ENCODE data around the gene BABAM2. TPM values are rescaled to one million over a fixed set of nuclear protein-coding genes. Genes with fewer than 3 reads are reported as not detected.

BABAM2 gene
- total and polyA plus RNA-seq, 2 of the 4 experiments (the other 2 are of a cell fraction): 20.9 to 23.1 TPM

DNA sequence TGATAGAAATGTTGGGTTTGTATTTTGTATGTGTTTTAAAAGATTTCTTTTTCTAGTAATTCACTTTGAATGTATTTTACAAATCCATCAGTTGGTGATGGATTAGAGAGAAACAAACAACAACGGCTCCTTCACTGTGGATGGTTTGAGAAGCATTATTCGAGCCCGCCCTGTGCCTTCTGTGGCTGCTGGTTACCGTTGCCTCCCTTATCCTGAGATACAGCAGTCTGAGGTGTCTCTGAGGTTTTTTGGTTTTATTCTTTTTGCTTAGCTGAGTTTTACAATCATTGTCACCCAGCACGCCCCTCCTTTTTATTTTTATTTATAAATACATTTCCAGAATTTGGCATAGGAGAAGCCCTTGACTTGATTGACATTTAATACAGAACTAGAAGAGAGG is 168.3 kb downstream of the BABAM2 start:
- no peaks in the 10 kb centered on the region for H3K9me1 ChIP-seq (ENCODE audit: insufficient read depth, low read length)
- no peaks in the 10 kb centered on the region for H3K36me3 ChIP-seq (ENCODE audit: control insufficient read depth, insufficient read depth, low read length)
- H3K18ac ChIP-seq (ENCODE audit: low read depth, low read length): no peak overlapping the region
- no peak for ATAC-seq (ENCODE audit: low read depth)
- H4K91ac ChIP-seq (ENCODE audit: insufficient read depth, low read depth, low read length): no peak overlapping the region
- no peak overlapping the region for H2BK20ac ChIP-seq (ENCODE audit: low read depth, low read length)
- no peaks in the 10 kb centered on the region for H3K4me1 ChIP-seq (ENCODE audit: control insufficient read depth, insufficient read depth, low read length)
- H4K8ac ChIP-seq (ENCODE audit: low read depth in 2 of 2, low read length in 2 of 2): no peak overlapping the region
- H4K5ac ChIP-seq (ENCODE audit: low read depth, low read length): no peak overlapping the region
- dilution Hi-C loops (cut with HindIII; ENCODE audit: low sequenced_read_pairs, unreplicated experiment): no loop called here
- no TSS peak for BruUV-seq (replicated peaks)
- no peak overlapping the region for H2BK120ac ChIP-seq (ENCODE audit: low read depth, low read length)
- no peak overlapping the region for H2AK5ac ChIP-seq (ENCODE audit: low read depth, low read length)
- CTCF ChIA-PET: no interaction called here
- TF ChIP-seq NFE2L2 (IDR thresholded peaks at IDR 0.05; ENCODE audit: low read depth, low read length): no peak
- no peak for TF ChIP-seq MXI1 (IDR thresholded peaks at IDR 0.05; ENCODE audit: borderline replicate concordance, low read depth, low read length)
- TF ChIP-seq, protein P1, sequence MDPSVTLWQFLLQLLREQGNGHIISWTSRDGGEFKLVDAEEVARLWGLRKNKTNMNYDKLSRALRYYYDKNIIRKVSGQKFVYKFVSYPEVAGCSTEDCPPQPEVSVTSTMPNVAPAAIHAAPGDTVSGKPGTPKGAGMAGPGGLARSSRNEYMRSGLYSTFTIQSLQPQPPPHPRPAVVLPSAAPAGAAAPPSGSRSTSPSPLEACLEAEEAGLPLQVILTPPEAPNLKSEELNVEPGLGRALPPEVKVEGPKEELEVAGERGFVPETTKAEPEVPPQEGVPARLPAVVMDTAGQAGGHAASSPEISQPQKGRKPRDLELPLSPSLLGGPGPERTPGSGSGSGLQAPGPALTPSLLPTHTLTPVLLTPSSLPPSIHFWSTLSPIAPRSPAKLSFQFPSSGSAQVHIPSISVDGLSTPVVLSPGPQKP (IDR thresholded peaks at IDR 0.05; ENCODE audit: borderline replicate concordance, low read depth, low read length): no peak
- no peak for TF ChIP-seq BHLHE40 (IDR thresholded peaks at IDR 0.05; ENCODE audit: low read depth, low read length)
- no peak for TF ChIP-seq RCOR1 (IDR thresholded peaks at IDR 0.05; ENCODE audit: insufficient replicate concordance, low read length)
- no peak for TF ChIP-seq MAZ (IDR thresholded peaks at IDR 0.05; ENCODE audit: borderline replicate concordance, low read depth, low read length)
- TF ChIP-seq POLR2A (IDR thresholded peaks at IDR 0.05; ENCODE audit: low read depth, low read length): no peak
- no peak for TF ChIP-seq RAD21 (IDR thresholded peaks at IDR 0.05; ENCODE audit: low read length)
- no peak for TF ChIP-seq SMC3 (IDR thresholded peaks at IDR 0.05; ENCODE audit: low read depth, low read length)
- no peak for TF ChIP-seq FOS (IDR thresholded peaks at IDR 0.05; ENCODE audit: low read depth, low read length)
- TF ChIP-seq, protein P2, sequence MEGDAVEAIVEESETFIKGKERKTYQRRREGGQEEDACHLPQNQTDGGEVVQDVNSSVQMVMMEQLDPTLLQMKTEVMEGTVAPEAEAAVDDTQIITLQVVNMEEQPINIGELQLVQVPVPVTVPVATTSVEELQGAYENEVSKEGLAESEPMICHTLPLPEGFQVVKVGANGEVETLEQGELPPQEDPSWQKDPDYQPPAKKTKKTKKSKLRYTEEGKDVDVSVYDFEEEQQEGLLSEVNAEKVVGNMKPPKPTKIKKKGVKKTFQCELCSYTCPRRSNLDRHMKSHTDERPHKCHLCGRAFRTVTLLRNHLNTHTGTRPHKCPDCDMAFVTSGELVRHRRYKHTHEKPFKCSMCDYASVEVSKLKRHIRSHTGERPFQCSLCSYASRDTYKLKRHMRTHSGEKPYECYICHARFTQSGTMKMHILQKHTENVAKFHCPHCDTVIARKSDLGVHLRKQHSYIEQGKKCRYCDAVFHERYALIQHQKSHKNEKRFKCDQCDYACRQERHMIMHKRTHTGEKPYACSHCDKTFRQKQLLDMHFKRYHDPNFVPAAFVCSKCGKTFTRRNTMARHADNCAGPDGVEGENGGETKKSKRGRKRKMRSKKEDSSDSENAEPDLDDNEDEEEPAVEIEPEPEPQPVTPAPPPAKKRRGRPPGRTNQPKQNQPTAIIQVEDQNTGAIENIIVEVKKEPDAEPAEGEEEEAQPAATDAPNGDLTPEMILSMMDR (conservative IDR thresholded peaks at IDR 0.05; ENCODE audit: low read depth, low read length): no peak
- TF ChIP-seq CHD1 (IDR thresholded peaks at IDR 0.05; ENCODE audit: low read depth, low read length): no peak
- no peak for TF ChIP-seq CEBPB (IDR thresholded peaks at IDR 0.05; ENCODE audit: low read depth, low read length)
- TF ChIP-seq, protein P3, sequence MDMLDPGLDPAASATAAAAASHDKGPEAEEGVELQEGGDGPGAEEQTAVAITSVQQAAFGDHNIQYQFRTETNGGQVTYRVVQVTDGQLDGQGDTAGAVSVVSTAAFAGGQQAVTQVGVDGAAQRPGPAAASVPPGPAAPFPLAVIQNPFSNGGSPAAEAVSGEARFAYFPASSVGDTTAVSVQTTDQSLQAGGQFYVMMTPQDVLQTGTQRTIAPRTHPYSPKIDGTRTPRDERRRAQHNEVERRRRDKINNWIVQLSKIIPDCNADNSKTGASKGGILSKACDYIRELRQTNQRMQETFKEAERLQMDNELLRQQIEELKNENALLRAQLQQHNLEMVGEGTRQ (IDR thresholded peaks at IDR 0.05; ENCODE audit: low read depth, low read length): no peak
- TF ChIP-seq RFX5 (IDR thresholded peaks at IDR 0.05; ENCODE audit: low read depth, low read length): no peak
- no peak for TF ChIP-seq MAFK (IDR thresholded peaks at IDR 0.05; ENCODE audit: low read depth, low read length)
- H3K79me1 ChIP-seq (ENCODE audit: low read depth in 1 of 2, low read length in 2 of 2): no peaks in the 10 kb centered on the region
- H3K27ac ChIP-seq (ENCODE audit: insufficient read depth, low read length): no peak overlapping the region
- no peak overlapping the region for H2BK5ac ChIP-seq (ENCODE audit: low read depth, low read length, poor library complexity, severe bottlenecking)
- POLR2A ChIA-PET (ENCODE audit: unreplicated experiment): no interaction called here
- in situ Hi-C loops (cut with MboI; ENCODE audit: low sequenced_read_pairs): no loop called here
- H3K4ac ChIP-seq (ENCODE audit: low read depth, low read length): no peak overlapping the region
- H3K14ac ChIP-seq (replicated peaks; ENCODE audit: low read depth, low read length): no peak overlapping the region
- WGBS, 2 experiments (ENCODE audit: extremely low coverage in 2 of 2, insufficient read length in 1 of 2): no CpG with 5 or more reads among the region's 5 CpGs
- no peak overlapping the region for H2BK15ac ChIP-seq (ENCODE audit: low read depth, low read length)
- DNase-seq: no peak
- no peaks in the 10 kb centered on the region for H4K20me1 ChIP-seq (ENCODE audit: insufficient read depth, low read length)
- no peak overlapping the region for H2AFZ ChIP-seq (replicated peaks; ENCODE audit: low read length, poor library complexity)
- no peak overlapping the region for H2AK9ac ChIP-seq (replicated peaks; ENCODE audit: low read depth, low read length, poor library complexity)
- intact Hi-C loops (cut with micrococcal nuclease): no loop called here
- no peaks in the 10 kb centered on the region for H3K27me3 ChIP-seq (ENCODE audit: control insufficient read depth, insufficient read depth, low read length)
- no peaks in the 10 kb centered on the region for H3K9me3 ChIP-seq (ENCODE audit: control insufficient read depth, insufficient read depth, low read length)
- H3K4me2 ChIP-seq (ENCODE audit: low read depth, low read length): no peak overlapping the region
- H3K56ac ChIP-seq (ENCODE audit: extremely low read depth, insufficient read depth, low read length): no peak overlapping the region
- H3K4me3 ChIP-seq (ENCODE audit: insufficient read depth, low read depth, low read length): no peak overlapping the region
- no peak overlapping the region for H3K23ac ChIP-seq (ENCODE audit: low read depth, low read length)
- H3K9ac ChIP-seq (ENCODE audit: low read depth, low read length): no peak overlapping the region
